HG03139 (cell line): ENCODE measurements around the gene CASP9.

Source experiments
- ATAC-seq: cut with Tn5 transposase; IDR thresholded peaks from one replicate; pipeline ENCODE4 v1.9.1; 2021; ENCODE audit not compliant: unreplicated experiment

CASP9 gene

GRCh38 chr1:15451014-15451722 is 72.8 kb downstream of the CASP9 start:
- no peak for ATAC-seq

- no peak for ATAC-seq
Observed at GRCh38 chr1:15449567-15449966, 74.4 kb downstream of the CASP9 start.

- no peak for ATAC-seq
Observed at GRCh38 chr1:15448877-15449462, 75.0 kb downstream of the CASP9 start.

GRCh38 chr1:15446212-15446611 is 77.8 kb downstream of the CASP9 start:
- no peak for ATAC-seq

- ATAC-seq, result no peak
Observed at GRCh38 chr1:15445390-15446122, 78.5 kb downstream of the CASP9 start.

- ATAC-seq, result no peak
Observed at GRCh38 chr1:15444468-15445389, 79.3 kb downstream of the CASP9 start.

GRCh38 chr1:15443281-15443680 is 80.7 kb downstream of the CASP9 start:
- ATAC-seq, result no peak

- ATAC-seq, result no peak
Observed at GRCh38 chr1:15442759-15443158, 81.3 kb downstream of the CASP9 start.

GRCh38 chr1:15442119-15442518 is 81.9 kb downstream of the CASP9 start:
- ATAC-seq, result no peak
